Sigmoid colon (tissue), 7 donors: ENCODE measurements around the gene RIPOR3. TPM values are rescaled to one million over a fixed set of nuclear protein-coding genes. Genes with fewer than 3 reads are reported as not detected.

Experiments
- DNase-seq: peaks from one replicate; pipeline ENCODE4 v3.0.0-alpha.2; 2019
- H3K27ac ChIP-seq, 4 donors: fragments of 200-600 bp; sonication (generic); one replicate each; pipeline ENCODE4 v1.5.1; 2016 to 2019; ENCODE audit warnings: mild to moderate bottlenecking in 1 of 4
- H3K27me3 ChIP-seq, 3 donors: fragments of 200-600 bp; sonication (generic); one replicate each; pipeline ENCODE4 v1.5.1; 2019; ENCODE audit warnings: mild to moderate bottlenecking in 1 of 3
- H3K36me3 ChIP-seq, 4 donors: fragments of 200-600 bp; sonication (generic); one replicate each; pipeline ENCODE4 v1.5.1; 2016 to 2019
- H3K4me1 ChIP-seq, 4 donors: fragments of 200-600 bp; sonication (generic); one replicate each; pipeline ENCODE4 v1.5.1; 2017 to 2019
- H3K4me3 ChIP-seq, 4 donors: fragments of 200-600 bp; sonication (generic); one replicate each; pipeline ENCODE4 v1.5.1; 2017 to 2019; ENCODE audit warnings: mild to moderate bottlenecking in 2 of 4, moderate library complexity in 1 of 4
- H3K9me3 ChIP-seq, 4 donors: fragments of 200-600 bp in 3 of 4; sonication (generic) in 3 of 4; one replicate each; pipeline versions ENCODE4 v1.5.1 to v1.6.1; 2013 to 2019
- CTCF ChIP-seq, 4 experiments: fragments of 450-650 bp in 3 of 4; fragments of 200-600 bp in 1 of 4; IDR thresholded peaks; one replicate each; pipeline ENCODE4 v1.5.1; 2016 to 2019; ENCODE audit warnings: antibody characterized with exemption in 4 of 4, mild to moderate bottlenecking in 3 of 4, moderate library complexity in 2 of 4
- EP300 ChIP-seq, 4 donors: sonication (generic); formaldehyde crosslinking; IDR thresholded peaks; one replicate each; pipeline ENCODE4 v1.6.1; 2017; ENCODE audit warnings: antibody characterized with exemption in 4 of 4
- POLR2A ChIP-seq, 2 donors: fragments of 450-650 bp; IDR thresholded peaks; one replicate each; pipeline ENCODE4 v1.6.1; 2016; ENCODE audit warnings: antibody characterized with exemption in 2 of 2, mild to moderate bottlenecking in 2 of 2, moderate library complexity in 2 of 2
- POLR2AphosphoS5 ChIP-seq, 4 donors: sonication (generic); formaldehyde crosslinking; IDR thresholded peaks; one replicate each; pipeline ENCODE4 v1.6.1; 2017; ENCODE audit warnings: antibody characterized with exemption in 4 of 4
- WGBS, 2 donors: extraction: QIAGEN DNeasy Blood & Tissue Kit; methylation state at CpG; one replicate each; pipeline ENCODE4 v1.1.7; 2013; 5-methylcytosine and 5-hydroxymethylcytosine counted together
- intact Hi-C: fragments of 100-400 bp; cut with DNase I; formaldehyde crosslinking; loops from one replicate; pipeline ENCODE4 v1.15.1; 2023
- polyA plus RNA-seq, 3 donors: library from polyadenylated mRNA; stranded (reverse); fragments of 200-250 nt; gene quantifications; one replicate each; pipeline ENCODE4 v1.2.3, GENCODE V29; 2013
- total RNA-seq, 4 donors: library from RNA; depleted of rRNA; stranded (reverse); fragments of >200 nt; gene quantifications; one replicate each; pipeline ENCODE4 v1.1.0, GENCODE V29; 2016
- donor health status: healthy with polysubstance abuse.
- donor health status: Bipolar disorder and iron deficiency.
- donor health status: healthy.

RIPOR3 gene
- total and polyA plus RNA-seq, 7 donors = 0.92 to 28.0 (median 9.4) TPM

GRCh38 chr20:50636601-50637540 is 54.5 kb downstream of the RIPOR3 start:
- intact Hi-C loops = no loop called here
- Histone ChIP-seq H3K4me3 (no peak overlapping the region), H3K36me3 (no peaks in the 10 kb centered on the region), H3K27ac (peak overlapping the region; percentile 40 to 74 (median 50)), H3K27me3 (no peaks in the 10 kb centered on the region), H3K9me3 (no peaks in the 10 kb centered on the region), H3K4me1 (peaks cover 0 to 24% (median 20%) of the 10 kb centered on the region in 4 donors)
- TF ChIP-seq CTCF (IDR thresholded peaks at IDR 0.05) (no peak), POLR2AphosphoS5 (IDR thresholded peaks at IDR 0.05) (no peak), EP300 (IDR thresholded peaks at IDR 0.05) (no peak), POLR2A (IDR thresholded peaks at IDR 0.05) (no peak)
- 75 to 76% methylated on average over 22 of the region's 22 CpGs for WGBS, 2 donors
- DNase-seq = no peak

- peak overlapping the region in 3 of 4 donors; percentile 40 to 74 (median 48) for H3K27ac ChIP-seq
- peak; percentile 84 for DNase-seq
- no peaks in the 10 kb centered on the region for H3K27me3 ChIP-seq
These were observed 55.4 kb downstream of the RIPOR3 start for GRCh38 chr20:50635676-50636600.

GRCh38 chr20:50635014-50635557 is 56.3 kb downstream of the RIPOR3 start:
- Histone ChIP-seq H3K9me3 (no peaks in the 10 kb centered on the region), H3K4me3 (no peak overlapping the region), H3K27ac (peak overlapping the region in 2 of 4 donors; percentile 40 to 74), H3K36me3 (no peaks in the 10 kb centered on the region), H3K27me3 (no peaks in the 10 kb centered on the region), H3K4me1 (peaks cover 0 to 24% (median 20%) of the 10 kb centered on the region in 4 donors)
- TF ChIP-seq POLR2AphosphoS5 (IDR thresholded peaks at IDR 0.05) (no peak), POLR2A (IDR thresholded peaks at IDR 0.05) (no peak), EP300 (IDR thresholded peaks at IDR 0.05) (no peak), CTCF (IDR thresholded peaks at IDR 0.05) (no peak)
- no peak for DNase-seq
- WGBS, 2 donors = 78 to 93% methylated on average over 10 of the region's 10 CpGs
- intact Hi-C loops = no loop called here

More at GRCh38 chr20:50635676-50636600, 55.4 kb downstream of the RIPOR3 start:
- Histone ChIP-seq H3K4me3 (peak overlapping the region in 2 of 4 donors; percentile 1 to 2), H3K9me3 (no peaks in the 10 kb centered on the region), H3K36me3 (no peaks in the 10 kb centered on the region), H3K4me1 (peaks cover 0 to 24% (median 20%) of the 10 kb centered on the region in 4 donors)
- whole genome bisulfite sequencing, 2 donors = 16 to 38% methylated on average over 21 of the region's 21 CpGs
- TF ChIP-seq POLR2AphosphoS5 (IDR thresholded peaks at IDR 0.05) (peak in 2 of 4 donors; percentile 44 to 51), EP300 (IDR thresholded peaks at IDR 0.05) (no peak), POLR2A (IDR thresholded peaks at IDR 0.05) (no peak), CTCF (IDR thresholded peaks at IDR 0.05) (peak; percentile 63 to 86 (median 75))
- intact Hi-C loops = no loop called here

- no peak for DNase-seq
- no peak overlapping the region for H3K27ac ChIP-seq
- TF ChIP-seq CTCF (IDR thresholded peaks at IDR 0.05) (no peak), POLR2AphosphoS5 (IDR thresholded peaks at IDR 0.05) (no peak), POLR2A (IDR thresholded peaks at IDR 0.05) (no peak), EP300 (IDR thresholded peaks at IDR 0.05) (no peak)
- H3K4me1 ChIP-seq = peaks cover 0 to 24% (median 20%) of the 10 kb centered on the region in 4 donors
- intact Hi-C loops = no loop called here
- 77 to 81% methylated on average over 6 of the region's 6 CpGs for WGBS, 2 donors
- no peaks in the 10 kb centered on the region for H3K36me3 ChIP-seq
- no peaks in the 10 kb centered on the region for H3K27me3 ChIP-seq
- H3K4me3 ChIP-seq = no peak overlapping the region
- H3K9me3 ChIP-seq = no peaks in the 10 kb centered on the region
These were observed 57.2 kb downstream of the RIPOR3 start for GRCh38 chr20:50634191-50634590.
